Lung (tissue), 12 donors: ENCODE results near the gene CTR9. TPM values are rescaled to one million over a fixed set of nuclear protein-coding genes. Genes with fewer than 3 reads are reported as not detected.

ENCODE experiments used
- ATAC-seq: fragments of 200-7000 bp; cut with Tn5 transposase; one replicate; pipeline ENCODE4 v1.9.1; 2020; ENCODE audit warnings: moderate number of reproducible peaks; ENCODE audit not compliant: insufficient read depth, low FRiP score
- DNase-seq, 3 donors: peaks; one replicate each; pipeline ENCODE4 v3.0.0-alpha.2; 2013 to 2017
- H3K27ac ChIP-seq, 2 donors: one replicate each; pipeline ENCODE4 v1.5.1; 2013; ENCODE audit warnings: mild to moderate bottlenecking in 2 of 2, moderate library complexity in 2 of 2, control low read depth in 1 of 2, inconsistent platforms in 1 of 2, low read depth in 1 of 2, low read length in 1 of 2
- H3K27me3 ChIP-seq, 3 donors: one replicate each; pipeline ENCODE4 v1.5.1; 2013; ENCODE audit warnings: low read length in 2 of 3; ENCODE audit not compliant: control insufficient read depth in 3 of 3, insufficient read depth in 3 of 3
- H3K36me3 ChIP-seq, 4 donors: one replicate each; pipeline ENCODE4 v1.5.1; 2013; ENCODE audit warnings: low read length in 4 of 4, mild to moderate bottlenecking in 1 of 4, moderate library complexity in 1 of 4; ENCODE audit not compliant: control insufficient read depth in 4 of 4, insufficient read depth in 4 of 4
- H3K4me1 ChIP-seq, 5 donors: one replicate each; pipeline ENCODE4 v1.5.1; 2013; ENCODE audit warnings: low read length in 5 of 5, mild to moderate bottlenecking in 2 of 5, moderate library complexity in 1 of 5; ENCODE audit not compliant: control insufficient read depth in 5 of 5, insufficient read depth in 5 of 5
- H3K4me3 ChIP-seq: one replicate; pipeline ENCODE4 v1.5.1; 2013; ENCODE audit warnings: mild to moderate bottlenecking, control low read depth, moderate library complexity
- H3K9ac ChIP-seq, 2 donors: one replicate each; pipeline ENCODE4 v1.5.1; 2013; ENCODE audit warnings: low read length in 2 of 2, control low read depth in 1 of 2; ENCODE audit not compliant: insufficient read depth in 1 of 2
- H3K9me3 ChIP-seq, 4 donors: one replicate each; pipeline ENCODE4 v1.5.1; 2013; ENCODE audit warnings: low read length in 3 of 4, mild to moderate bottlenecking in 1 of 4, moderate library complexity in 1 of 4; ENCODE audit not compliant: control insufficient read depth in 4 of 4, insufficient read depth in 3 of 4
- WGBS, 2 donors: extraction: QIAGEN DNeasy Blood & Tissue Kit; methylation state at CpG; one replicate each; pipeline ENCODE4 v1.1.7; 2013; 5-methylcytosine and 5-hydroxymethylcytosine counted together
- polyA plus RNA-seq, 2 donors: library from polyadenylated mRNA; stranded (reverse); fragments of 200-250 nt; gene quantifications; one replicate each; pipeline ENCODE4 v1.2.1, GENCODE V29; 2013
- total RNA-seq, 2 donors: library from RNA; depleted of rRNA in 1 of 2; stranded (reverse); fragments of >200 nt in 1 of 2; gene quantifications; one replicate each; pipeline ENCODE4 v1.2.1, GENCODE V29; 2014 to 2021
- TF ChIP-seq, protein P1 (sequence below): IDR thresholded peaks from 2 replicates; pipeline ENCODE4 v1.5.1; 2012; ENCODE audit warnings: mild to moderate bottlenecking; ENCODE audit errors: control extremely low read depth, extremely low read depth
- donor health status: control.
- donor health status: control.
- donor health status: Bipolar disorder and iron deficiency.
- donor health status: healthy.
- donor health status: DM: yes; HTN: yes; CAD: no.

Gene CTR9
- total and polyA plus RNA-seq, 4 donors, result 13.2 to 40.0 (median 22.1) TPM

DNA sequence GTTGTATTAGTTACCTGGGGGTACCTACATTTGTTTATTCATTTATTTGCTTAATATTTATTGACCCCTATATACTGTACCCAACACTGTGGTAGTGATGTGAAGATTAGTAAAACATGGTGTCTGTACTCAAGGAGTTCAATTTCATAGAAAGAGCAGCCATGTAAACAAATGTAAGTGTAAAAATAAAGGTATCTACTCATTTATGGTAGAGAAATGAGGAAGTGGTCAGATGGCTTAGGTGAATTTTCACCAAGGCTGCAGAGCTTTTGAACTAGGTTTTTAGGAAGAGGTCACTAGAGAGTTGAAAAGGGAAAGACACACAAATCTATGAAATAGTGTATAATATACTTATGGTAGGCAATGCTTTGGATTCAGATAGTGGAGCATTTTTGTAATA, 11.1 kb downstream of the CTR9 start:
- no peaks in the 10 kb centered on the region for H3K27me3 ChIP-seq
- H3K36me3 ChIP-seq, result peaks cover 28 to 55% (median 39%) of the 10 kb centered on the region in 4 donors
- no peaks in the 10 kb centered on the region for H3K9me3 ChIP-seq
- no peak overlapping the region for H3K4me3 ChIP-seq
- peaks cover 0 to 4% (median 0%) of the 10 kb centered on the region in 5 donors for H3K4me1 ChIP-seq
- TF ChIP-seq, protein P1, sequence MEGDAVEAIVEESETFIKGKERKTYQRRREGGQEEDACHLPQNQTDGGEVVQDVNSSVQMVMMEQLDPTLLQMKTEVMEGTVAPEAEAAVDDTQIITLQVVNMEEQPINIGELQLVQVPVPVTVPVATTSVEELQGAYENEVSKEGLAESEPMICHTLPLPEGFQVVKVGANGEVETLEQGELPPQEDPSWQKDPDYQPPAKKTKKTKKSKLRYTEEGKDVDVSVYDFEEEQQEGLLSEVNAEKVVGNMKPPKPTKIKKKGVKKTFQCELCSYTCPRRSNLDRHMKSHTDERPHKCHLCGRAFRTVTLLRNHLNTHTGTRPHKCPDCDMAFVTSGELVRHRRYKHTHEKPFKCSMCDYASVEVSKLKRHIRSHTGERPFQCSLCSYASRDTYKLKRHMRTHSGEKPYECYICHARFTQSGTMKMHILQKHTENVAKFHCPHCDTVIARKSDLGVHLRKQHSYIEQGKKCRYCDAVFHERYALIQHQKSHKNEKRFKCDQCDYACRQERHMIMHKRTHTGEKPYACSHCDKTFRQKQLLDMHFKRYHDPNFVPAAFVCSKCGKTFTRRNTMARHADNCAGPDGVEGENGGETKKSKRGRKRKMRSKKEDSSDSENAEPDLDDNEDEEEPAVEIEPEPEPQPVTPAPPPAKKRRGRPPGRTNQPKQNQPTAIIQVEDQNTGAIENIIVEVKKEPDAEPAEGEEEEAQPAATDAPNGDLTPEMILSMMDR, result no peak
- DNase-seq (no peak), ATAC-seq (no peak)
- no peak overlapping the region for H3K9ac ChIP-seq
- H3K27ac ChIP-seq, result no peak overlapping the region

DNA sequence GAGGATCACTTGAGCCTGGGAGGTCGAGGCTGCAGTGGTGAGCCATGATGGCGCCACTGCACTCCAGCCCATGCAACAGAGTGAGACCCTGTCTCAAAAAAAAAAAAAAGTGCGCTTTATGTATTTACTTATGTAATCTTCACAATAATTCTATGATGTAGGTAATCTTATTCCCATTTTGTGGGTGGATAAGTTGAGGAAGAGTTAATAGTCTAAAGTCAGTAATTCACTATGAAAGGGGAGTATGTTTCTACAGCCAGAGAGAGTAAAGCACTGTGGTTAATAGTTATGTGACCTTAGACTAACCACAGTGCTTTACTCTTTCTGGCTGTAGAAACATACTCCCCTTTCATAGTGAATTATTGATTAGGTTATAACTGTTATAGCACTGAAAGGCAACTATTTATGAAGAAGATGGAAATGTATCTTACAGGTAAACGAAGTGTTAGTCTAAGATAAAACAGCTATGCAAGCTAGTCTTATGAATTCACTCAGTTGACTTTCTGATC, 11.9 kb downstream of the CTR9 start:
- H3K27me3 ChIP-seq, result no peaks in the 10 kb centered on the region
- ATAC-seq (no peak), DNase-seq (no peak)
- H3K9me3 ChIP-seq, result no peaks in the 10 kb centered on the region
- H3K27ac ChIP-seq, result no peak overlapping the region
- TF ChIP-seq, protein P1, result no peak
- WGBS, 2 donors, result 94 to 98% methylated on average over 4 of the region's 4 CpGs
- H3K9ac ChIP-seq, result no peak overlapping the region
- peaks cover 28 to 51% (median 37%) of the 10 kb centered on the region in 4 donors for H3K36me3 ChIP-seq
- no peak overlapping the region for H3K4me3 ChIP-seq
- peaks cover 0 to 4% (median 0%) of the 10 kb centered on the region in 5 donors for H3K4me1 ChIP-seq

DNA sequence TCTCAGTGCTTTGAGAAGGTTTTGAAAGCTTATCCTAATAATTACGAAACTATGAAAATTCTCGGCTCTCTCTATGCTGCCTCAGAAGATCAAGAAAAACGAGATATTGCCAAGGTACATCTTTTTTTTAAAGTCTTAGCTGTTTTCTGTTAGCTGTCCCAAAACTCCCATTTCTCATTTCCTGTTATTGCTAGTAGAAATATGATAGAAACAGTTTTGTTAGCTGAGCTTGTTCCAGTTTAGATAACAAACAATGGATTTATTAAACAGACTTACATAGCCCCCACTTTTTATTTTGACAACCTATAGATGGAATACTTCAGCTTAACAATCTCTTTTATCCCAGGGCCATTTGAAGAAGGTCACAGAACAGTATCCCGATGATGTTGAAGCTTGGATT, 12.7 kb downstream of the CTR9 start:
- Histone ChIP-seq H3K9me3 (no peaks in the 10 kb centered on the region), H3K27ac (no peak overlapping the region), H3K27me3 (no peaks in the 10 kb centered on the region), H3K4me3 (no peak overlapping the region), H3K4me1 (peaks cover 0 to 4% (median 0%) of the 10 kb centered on the region in 5 donors), H3K36me3 (peaks cover 25 to 49% (median 34%) of the 10 kb centered on the region in 4 donors), H3K9ac (no peak overlapping the region)
- TF ChIP-seq, protein P1, result no peak
- ATAC-seq, result no peak
- no peak for DNase-seq
- 84 to 89% methylated on average over 4 of the region's 4 CpGs for WGBS, 2 donors

DNA sequence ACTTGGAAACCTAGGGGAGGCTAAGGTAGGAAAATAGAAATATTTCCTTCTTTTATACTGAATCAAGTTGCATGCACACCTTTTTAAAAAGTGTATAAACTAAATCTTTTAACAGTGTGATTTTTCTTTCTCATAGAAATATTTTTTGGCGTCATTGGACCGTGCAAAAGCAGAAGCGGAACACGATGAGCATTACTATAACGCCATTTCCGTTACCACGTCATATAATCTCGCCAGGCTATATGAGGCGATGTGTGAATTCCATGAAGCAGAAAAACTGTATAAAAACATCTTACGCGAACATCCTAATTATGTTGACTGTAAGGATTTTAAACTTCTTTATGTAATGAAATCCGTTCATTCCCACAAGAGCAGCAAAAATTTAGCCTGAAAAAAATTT, 13.4 kb downstream of the CTR9 start:
- ATAC-seq, result no peak
- H3K9ac ChIP-seq, result no peak overlapping the region
- DNase-seq, result no peak
- peaks cover 25 to 44% (median 30%) of the 10 kb centered on the region in 4 donors for H3K36me3 ChIP-seq
- no peaks in the 10 kb centered on the region for H3K9me3 ChIP-seq
- no peak overlapping the region for H3K4me3 ChIP-seq
- no peak overlapping the region for H3K27ac ChIP-seq
- H3K27me3 ChIP-seq, result no peaks in the 10 kb centered on the region
- TF ChIP-seq, protein P1, result no peak
- WGBS, 2 donors, result 89 to 97% methylated on average over 12 of the region's 12 CpGs
- peaks cover 0 to 4% (median 0%) of the 10 kb centered on the region in 5 donors for H3K4me1 ChIP-seq
